NCI-H2171 treated with DMSO at 0.1 percent for 48 hours (cell line): ENCODE results near the gene TMEM247.
"Not testable (repeated sequence)": the region's sequence is repeated elsewhere in the genome, so short reads cannot be mapped to it uniquely, and the experiment has no call there.

Experiments
- DNase-seq: peaks from one replicate; lab custom pipeline; 2025; lab: John Stamatoyannopoulos, UW

Gene TMEM247

GRCh38 chr2:46512185-46512584 is 32.8 kb downstream of the TMEM247 start:
- no peak for DNase-seq

GRCh38 chr2:46514738-46515137 is 35.4 kb downstream of the TMEM247 start:
- DNase-seq: no peak

- DNase-seq: no peak
Measured at GRCh38 chr2:46517485-46517884, 38.1 kb downstream of the TMEM247 start.

- no peak for DNase-seq
Measured at GRCh38 chr2:46518861-46519260, 39.5 kb downstream of the TMEM247 start.

- DNase-seq: peak; percentile 85
Measured at GRCh38 chr2:46519265-46519664, 39.9 kb downstream of the TMEM247 start.

- DNase-seq: peak; percentile 65
Measured at GRCh38 chr2:46520130-46520711, 40.9 kb downstream of the TMEM247 start.

GRCh38 chr2:46521215-46521683 is 41.9 kb downstream of the TMEM247 start:
- peak; percentile 84 for DNase-seq

GRCh38 chr2:46522385-46522784 is 43.0 kb downstream of the TMEM247 start:
- DNase-seq: not testable (repeated sequence)

- no peak for DNase-seq
Measured at GRCh38 chr2:46525522-46526155, 46.3 kb downstream of the TMEM247 start.

GRCh38 chr2:46528880-46529279 is 49.5 kb downstream of the TMEM247 start:
- no peak for DNase-seq

- no peak for DNase-seq
Measured at GRCh38 chr2:46530639-46531038, 51.3 kb downstream of the TMEM247 start.

GRCh38 chr2:46531863-46532262 is 52.5 kb downstream of the TMEM247 start:
- DNase-seq: no peak
